ENCODE results near the gene MYCT1.
"Not testable (repeated sequence)": the region's sequence is repeated elsewhere in the genome, so short reads cannot be mapped to it uniquely, and the experiment has no call there.

MYCT1 gene, protein sequence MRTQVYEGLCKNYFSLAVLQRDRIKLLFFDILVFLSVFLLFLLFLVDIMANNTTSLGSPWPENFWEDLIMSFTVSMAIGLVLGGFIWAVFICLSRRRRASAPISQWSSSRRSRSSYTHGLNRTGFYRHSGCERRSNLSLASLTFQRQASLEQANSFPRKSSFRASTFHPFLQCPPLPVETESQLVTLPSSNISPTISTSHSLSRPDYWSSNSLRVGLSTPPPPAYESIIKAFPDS

GRCh38 chr6:152697634-152698033, at the start of gene MYCT1:
MYCT1 (plus strand) TSS chr6:152697897; CDS start chr6:152697903, 6 bp downstream.
- Mint-ChIP-seq H3K36me3 (no peaks in the 10 kb centered on the region), H3K27ac (no peak within 1 kb of the TSS)

DNA sequence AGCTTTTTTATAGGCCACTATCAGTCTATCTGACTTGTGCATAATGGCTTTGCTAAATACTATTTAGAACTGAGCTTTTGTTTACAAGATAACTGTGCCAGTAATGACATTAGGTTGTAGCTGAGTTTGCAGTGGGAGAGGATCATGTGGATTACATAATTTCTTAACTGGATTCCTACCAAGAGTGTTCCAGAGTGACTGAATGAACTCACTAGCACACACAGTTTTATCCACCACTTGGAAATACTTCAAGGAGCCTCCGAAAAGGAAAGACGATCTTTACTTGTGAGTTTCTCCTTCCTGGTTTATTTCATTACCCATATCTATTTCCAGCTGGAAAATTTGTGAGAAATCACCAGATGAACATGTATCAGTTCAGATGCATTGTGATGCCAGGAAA, 49.6 kb upstream of the MYCT1 start:
- Mint-ChIP-seq H3K4me1 (no peaks in the 10 kb centered on the region), H3K36me3 (no peaks in the 10 kb centered on the region), H3K9me3 (no peaks in the 10 kb centered on the region), H3K27ac (no peak overlapping the region), H3K27me3 (peaks cover 15 to 21% of the 10 kb centered on the region in 2 donors), H3K4me3 (no peak overlapping the region)
- ATAC-seq (replicated peaks) (no peak), DNase-seq (no peak)

More at GRCh38 chr6:152697634-152698033, at the start of gene MYCT1:
- ATAC-seq (replicated peaks) (no peak), DNase-seq (no peak)
- Mint-ChIP-seq H3K27me3 (peaks cover 11 to 15% of the 10 kb centered on the region in 2 donors), H3K4me3 (no peak within 1 kb of the TSS), H3K4me1 (no peaks in the 10 kb centered on the region), H3K9me3 (no peaks in the 10 kb centered on the region)

- Mint-ChIP-seq H3K36me3 (no peaks in the 10 kb centered on the region), H3K27ac (no peak overlapping the region), H3K4me3 (no peak overlapping the region), H3K9me3 (no peaks in the 10 kb centered on the region), H3K27me3 (peaks cover 0 to 12% of the 10 kb centered on the region in 2 donors), H3K4me1 (no peaks in the 10 kb centered on the region)
- DNase-seq (no peak), ATAC-seq (replicated peaks) (no peak)
Measured at GRCh38 chr6:152651986-152652385, 45.7 kb upstream of the MYCT1 start.

- no peaks in the 10 kb centered on the region for H3K36me3 Mint-ChIP-seq
- H3K27ac Mint-ChIP-seq = no peak overlapping the region
Measured at GRCh38 chr6:152661776-152662175, 35.9 kb upstream of the MYCT1 start.

GRCh38 chr6:152669895-152670294, 27.8 kb upstream of the MYCT1 start:
- ATAC-seq (replicated peaks) (no peak), DNase-seq (no peak)
- Mint-ChIP-seq H3K9me3 (peaks cover 3 to 6% of the 10 kb centered on the region in 2 donors), H3K27me3 (peaks cover 8 to 9% of the 10 kb centered on the region in 2 donors), H3K36me3 (no peaks in the 10 kb centered on the region), H3K4me1 (no peaks in the 10 kb centered on the region), H3K27ac (no peak overlapping the region), H3K4me3 (no peak overlapping the region)

More at GRCh38 chr6:152661776-152662175, 35.9 kb upstream of the MYCT1 start:
- Mint-ChIP-seq H3K4me3 (no peak overlapping the region), H3K9me3 (peaks cover 0 to 5% of the 10 kb centered on the region in 2 donors), H3K4me1 (peaks cover 0 to 2% of the 10 kb centered on the region in 2 donors), H3K27me3 (no peaks in the 10 kb centered on the region)
- DNase-seq (no peak), ATAC-seq (replicated peaks) (no peak)

GRCh38 chr6:152671171-152671570, 26.5 kb upstream of the MYCT1 start:
- Mint-ChIP-seq H3K27ac (no peak overlapping the region), H3K9me3 (peaks cover 4 to 5% of the 10 kb centered on the region in 2 donors), H3K4me1 (no peaks in the 10 kb centered on the region), H3K36me3 (no peaks in the 10 kb centered on the region), H3K4me3 (no peak overlapping the region), H3K27me3 (peaks cover 10 to 14% of the 10 kb centered on the region in 2 donors)
- no peak for DNase-seq
- ATAC-seq (replicated peaks) = no peak

DNA sequence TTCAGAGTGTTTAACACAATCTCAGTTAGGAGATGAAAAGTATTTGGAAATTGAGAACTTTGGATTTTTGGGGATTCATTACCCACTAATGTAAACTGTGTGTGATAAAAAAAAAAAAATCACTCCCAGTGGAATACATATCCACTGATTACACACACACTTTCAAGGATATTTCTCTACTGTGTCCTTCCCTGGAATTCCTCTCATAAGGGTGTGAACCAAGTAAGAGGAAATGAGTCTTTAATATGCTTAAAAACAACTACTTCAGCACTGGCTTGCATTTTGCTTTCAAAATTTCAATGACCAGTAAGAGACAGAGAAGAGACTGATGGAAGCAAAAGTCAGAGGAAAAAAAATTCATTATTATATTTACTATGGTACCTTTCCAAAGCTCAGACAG, 24.5 kb upstream of the MYCT1 start:
- Mint-ChIP-seq H3K9me3 (peaks cover 0 to 5% of the 10 kb centered on the region in 2 donors), H3K4me3 (no peak overlapping the region), H3K27ac (no peak overlapping the region), H3K36me3 (no peaks in the 10 kb centered on the region), H3K27me3 (peaks cover 6 to 14% of the 10 kb centered on the region in 2 donors), H3K4me1 (no peaks in the 10 kb centered on the region)
- DNase-seq (no peak), ATAC-seq (replicated peaks) (no peak)

DNA sequence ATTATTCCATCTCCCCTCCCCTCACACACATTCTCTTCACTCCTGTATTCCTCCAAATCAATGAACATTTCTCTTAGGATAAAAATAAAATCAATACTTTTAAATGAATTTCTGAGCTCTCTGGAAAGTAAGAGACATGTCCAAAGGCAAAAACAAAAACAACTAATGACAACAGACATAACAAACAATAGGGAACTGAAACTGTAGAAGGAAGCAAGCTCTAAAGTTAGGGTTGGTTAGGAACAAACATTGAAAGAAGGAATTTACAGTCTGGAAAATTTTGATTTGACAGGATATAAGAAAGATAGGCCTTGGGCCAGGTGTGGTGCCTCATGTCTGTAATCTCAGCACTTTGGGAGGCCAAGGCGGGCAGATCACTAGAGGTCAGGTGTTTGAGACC, 17.5 kb upstream of the MYCT1 start:
- Mint-ChIP-seq H3K4me3 (no peak overlapping the region), H3K27me3 (peaks cover 0 to 2% of the 10 kb centered on the region in 2 donors), H3K4me1 (peaks cover 0 to 6% of the 10 kb centered on the region in 2 donors), H3K27ac (no peak overlapping the region), H3K36me3 (no peaks in the 10 kb centered on the region), H3K9me3 (no peaks in the 10 kb centered on the region)
- DNase-seq = no peak
- no peak for ATAC-seq (replicated peaks)

DNA sequence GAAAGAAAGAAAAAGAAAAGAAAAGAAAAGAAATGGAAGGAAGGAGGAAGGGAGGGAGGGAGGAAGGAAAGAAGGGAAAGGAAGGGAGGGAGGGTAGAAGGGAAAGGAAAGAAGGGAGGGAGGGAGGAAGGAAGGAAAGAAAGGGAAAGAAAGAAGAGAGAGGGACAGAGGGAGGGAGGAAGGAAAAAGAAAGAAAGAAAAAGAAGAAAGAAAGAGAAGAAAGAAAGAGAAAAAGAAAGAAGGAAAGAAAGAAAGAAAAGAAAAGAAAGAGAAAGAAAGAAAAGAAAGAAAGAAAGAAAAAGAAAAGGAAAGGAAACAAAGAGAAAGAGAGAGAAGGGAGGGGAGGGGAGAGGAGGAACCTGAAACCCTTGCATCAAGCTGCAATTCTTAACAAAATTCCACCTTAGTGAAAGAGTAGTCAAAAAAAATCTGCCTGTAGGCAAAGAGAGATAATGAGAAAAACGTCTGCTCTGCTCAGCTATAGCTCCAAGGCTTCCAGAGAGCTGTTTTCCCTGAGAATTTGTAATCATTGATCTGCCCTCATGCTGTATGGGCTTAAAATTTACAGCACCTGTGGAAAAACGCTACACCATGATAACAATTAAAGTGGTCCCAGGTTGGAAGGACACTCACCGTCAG, 16.7 kb upstream of the MYCT1 start:
- Mint-ChIP-seq H3K4me1 (peaks cover 0 to 6% of the 10 kb centered on the region in 2 donors), H3K4me3 (no peak overlapping the region), H3K9me3 (peaks cover 0 to 2% of the 10 kb centered on the region in 2 donors), H3K27me3 (no peaks in the 10 kb centered on the region), H3K36me3 (no peaks in the 10 kb centered on the region), H3K27ac (no peak overlapping the region)
- DNase-seq = no peak
- ATAC-seq (replicated peaks) = no peak

DNA sequence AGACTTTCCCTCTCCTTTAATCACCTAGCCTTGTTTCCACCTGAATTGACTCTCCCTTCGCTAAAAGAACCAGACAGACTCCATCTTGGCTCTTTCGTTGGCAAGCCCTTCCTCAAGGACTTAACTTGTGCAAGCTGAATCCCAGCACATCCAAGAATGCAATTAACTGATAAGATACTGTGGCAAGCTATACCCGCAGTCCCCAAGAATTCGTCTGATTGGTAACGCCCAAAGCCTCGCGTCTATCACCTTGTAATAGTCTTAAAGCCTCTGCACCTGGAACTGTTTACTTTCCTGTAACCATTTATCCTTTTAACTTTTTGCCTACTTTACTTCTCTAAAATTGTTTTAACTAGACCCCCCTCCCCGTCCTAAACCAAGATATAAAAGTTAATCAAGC, 15.6 kb upstream of the MYCT1 start:
- no peaks in the 10 kb centered on the region for H3K36me3 Mint-ChIP-seq
- H3K9me3 Mint-ChIP-seq = peaks cover 0 to 2% of the 10 kb centered on the region in 2 donors
- ATAC-seq (replicated peaks) (no peak), DNase-seq (no peak)
- peaks cover 0 to 6% of the 10 kb centered on the region in 2 donors for H3K4me1 Mint-ChIP-seq
- no peak overlapping the region for H3K4me3 Mint-ChIP-seq
- H3K27ac Mint-ChIP-seq = no peak overlapping the region
- H3K27me3 Mint-ChIP-seq = no peaks in the 10 kb centered on the region

- H3K9me3 Mint-ChIP-seq = not testable (repeated sequence)
Measured at GRCh38 chr6:152682935-152683334, 14.8 kb upstream of the MYCT1 start.

GRCh38 chr6:152685819-152686218, 11.9 kb upstream of the MYCT1 start:
- DNase-seq (no peak), ATAC-seq (replicated peaks) (no peak)
- Mint-ChIP-seq H3K4me1 (no peaks in the 10 kb centered on the region), H3K4me3 (no peak overlapping the region), H3K27me3 (no peaks in the 10 kb centered on the region), H3K36me3 (no peaks in the 10 kb centered on the region), H3K9me3 (peaks cover 0 to 2% of the 10 kb centered on the region in 2 donors), H3K27ac (no peak overlapping the region)

More at GRCh38 chr6:152682935-152683334, 14.8 kb upstream of the MYCT1 start:
- not testable (repeated sequence) for H3K4me3 Mint-ChIP-seq; H3K27me3 Mint-ChIP-seq; H3K36me3 Mint-ChIP-seq; H3K4me1 Mint-ChIP-seq; H3K27ac Mint-ChIP-seq; DNase-seq; ATAC-seq (replicated peaks)

- no peaks in the 10 kb centered on the region for H3K36me3 Mint-ChIP-seq
Measured at GRCh38 chr6:152695372-152696045, 2.2 kb upstream of the MYCT1 start.

DNA sequence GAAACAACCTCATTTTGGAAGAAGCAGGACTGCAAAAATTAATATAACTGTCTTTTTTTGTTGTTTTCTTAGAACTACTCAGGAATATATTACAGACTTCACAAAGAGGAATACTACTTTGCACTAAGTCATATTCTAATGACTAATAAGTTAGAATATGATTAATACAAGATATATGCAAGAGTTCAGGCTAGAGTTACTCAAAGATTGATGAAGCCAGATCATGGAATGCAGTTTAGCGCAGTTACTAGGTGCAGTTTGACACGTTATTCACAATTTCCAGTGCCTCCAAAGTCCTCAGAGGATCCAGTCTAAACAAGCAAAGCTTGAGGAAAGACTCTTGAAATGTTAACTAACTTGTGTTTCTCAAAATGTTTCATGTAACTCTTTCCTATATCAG, 1.2 kb upstream of the MYCT1 start:
- no peaks in the 10 kb centered on the region for H3K36me3 Mint-ChIP-seq
- DNase-seq = no peak
- peaks cover 10 to 11% of the 10 kb centered on the region in 2 donors for H3K27me3 Mint-ChIP-seq
- no peaks in the 10 kb centered on the region for H3K9me3 Mint-ChIP-seq
- H3K27ac Mint-ChIP-seq = no peak overlapping the region
- H3K4me1 Mint-ChIP-seq = no peaks in the 10 kb centered on the region
- ATAC-seq (replicated peaks) = no peak
- no peak overlapping the region for H3K4me3 Mint-ChIP-seq

More at GRCh38 chr6:152695372-152696045, 2.2 kb upstream of the MYCT1 start:
- no peaks in the 10 kb centered on the region for H3K9me3 Mint-ChIP-seq
- H3K4me1 Mint-ChIP-seq = no peaks in the 10 kb centered on the region
- no peak overlapping the region for H3K4me3 Mint-ChIP-seq
- ATAC-seq (replicated peaks) = no peak
- H3K27ac Mint-ChIP-seq = no peak overlapping the region
- peaks cover 3 to 5% of the 10 kb centered on the region in 2 donors for H3K27me3 Mint-ChIP-seq
- no peak for DNase-seq

DNA sequence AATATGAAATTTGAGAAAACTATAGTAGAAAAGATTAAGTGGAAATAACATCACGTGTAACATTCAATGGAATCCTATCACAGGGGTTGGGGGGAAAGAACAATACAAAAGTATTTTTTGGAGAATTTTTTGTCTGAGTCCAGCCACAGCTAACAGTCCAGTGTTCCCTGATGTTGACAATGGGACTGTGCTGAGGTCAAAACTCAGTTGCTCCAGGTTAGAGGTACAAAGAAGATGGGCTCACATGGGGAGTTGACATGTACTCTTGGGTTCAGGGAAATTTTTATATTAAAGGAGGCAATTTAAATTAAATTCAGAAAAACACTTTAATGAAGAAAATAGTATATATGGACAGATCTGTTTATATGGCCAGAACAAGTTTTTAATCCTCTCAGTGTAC, 995 bp downstream of the MYCT1 start:
- Mint-ChIP-seq H3K4me3 (no peak overlapping the region), H3K4me1 (no peaks in the 10 kb centered on the region), H3K36me3 (no peaks in the 10 kb centered on the region), H3K27ac (no peak overlapping the region), H3K27me3 (peaks cover 11 to 15% of the 10 kb centered on the region in 2 donors), H3K9me3 (no peaks in the 10 kb centered on the region)
- ATAC-seq (replicated peaks) = no peak
- no peak for DNase-seq
